ENCODE results near the gene GAREM1. TPM values are rescaled to one million over a fixed set of nuclear protein-coding genes. Genes with fewer than 3 reads are reported as not detected.

The GAREM1 gene
- polyA plus RNA-seq, 1 of the 3 experiments (the other 2 are of a cell fraction): 2.8 TPM

DNA sequence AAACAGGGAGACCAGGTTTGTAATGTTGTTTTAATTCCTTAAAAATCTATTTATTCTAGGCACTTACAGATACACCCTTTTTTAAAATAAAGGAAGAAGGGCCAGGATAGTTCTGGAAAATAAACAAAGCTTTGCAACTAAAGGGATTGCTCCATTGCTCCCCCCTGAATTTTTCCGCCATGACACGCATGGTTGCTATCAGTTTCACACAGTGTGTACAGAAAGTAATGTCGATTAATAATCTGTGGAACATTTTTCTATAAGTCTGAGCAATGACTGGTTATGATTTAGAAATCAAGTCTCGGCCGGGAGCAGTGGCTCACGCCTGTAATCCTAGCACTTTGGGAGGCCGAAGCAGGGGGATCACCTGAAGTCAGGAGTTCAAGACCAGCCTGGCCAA lies 90.8 kb downstream of the GAREM1 start (continued):
- TF ChIP-seq, protein P1, sequence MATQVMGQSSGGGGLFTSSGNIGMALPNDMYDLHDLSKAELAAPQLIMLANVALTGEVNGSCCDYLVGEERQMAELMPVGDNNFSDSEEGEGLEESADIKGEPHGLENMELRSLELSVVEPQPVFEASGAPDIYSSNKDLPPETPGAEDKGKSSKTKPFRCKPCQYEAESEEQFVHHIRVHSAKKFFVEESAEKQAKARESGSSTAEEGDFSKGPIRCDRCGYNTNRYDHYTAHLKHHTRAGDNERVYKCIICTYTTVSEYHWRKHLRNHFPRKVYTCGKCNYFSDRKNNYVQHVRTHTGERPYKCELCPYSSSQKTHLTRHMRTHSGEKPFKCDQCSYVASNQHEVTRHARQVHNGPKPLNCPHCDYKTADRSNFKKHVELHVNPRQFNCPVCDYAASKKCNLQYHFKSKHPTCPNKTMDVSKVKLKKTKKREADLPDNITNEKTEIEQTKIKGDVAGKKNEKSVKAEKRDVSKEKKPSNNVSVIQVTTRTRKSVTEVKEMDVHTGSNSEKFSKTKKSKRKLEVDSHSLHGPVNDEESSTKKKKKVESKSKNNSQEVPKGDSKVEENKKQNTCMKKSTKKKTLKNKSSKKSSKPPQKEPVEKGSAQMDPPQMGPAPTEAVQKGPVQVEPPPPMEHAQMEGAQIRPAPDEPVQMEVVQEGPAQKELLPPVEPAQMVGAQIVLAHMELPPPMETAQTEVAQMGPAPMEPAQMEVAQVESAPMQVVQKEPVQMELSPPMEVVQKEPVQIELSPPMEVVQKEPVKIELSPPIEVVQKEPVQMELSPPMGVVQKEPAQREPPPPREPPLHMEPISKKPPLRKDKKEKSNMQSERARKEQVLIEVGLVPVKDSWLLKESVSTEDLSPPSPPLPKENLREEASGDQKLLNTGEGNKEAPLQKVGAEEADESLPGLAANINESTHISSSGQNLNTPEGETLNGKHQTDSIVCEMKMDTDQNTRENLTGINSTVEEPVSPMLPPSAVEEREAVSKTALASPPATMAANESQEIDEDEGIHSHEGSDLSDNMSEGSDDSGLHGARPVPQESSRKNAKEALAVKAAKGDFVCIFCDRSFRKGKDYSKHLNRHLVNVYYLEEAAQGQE (IDR thresholded peaks at IDR 0.05; ENCODE audit: low read depth, low read length): no peak
- no peak for TF ChIP-seq POLR2AphosphoS5 (IDR thresholded peaks at IDR 0.05; ENCODE audit: low read depth, low read length)

DNA sequence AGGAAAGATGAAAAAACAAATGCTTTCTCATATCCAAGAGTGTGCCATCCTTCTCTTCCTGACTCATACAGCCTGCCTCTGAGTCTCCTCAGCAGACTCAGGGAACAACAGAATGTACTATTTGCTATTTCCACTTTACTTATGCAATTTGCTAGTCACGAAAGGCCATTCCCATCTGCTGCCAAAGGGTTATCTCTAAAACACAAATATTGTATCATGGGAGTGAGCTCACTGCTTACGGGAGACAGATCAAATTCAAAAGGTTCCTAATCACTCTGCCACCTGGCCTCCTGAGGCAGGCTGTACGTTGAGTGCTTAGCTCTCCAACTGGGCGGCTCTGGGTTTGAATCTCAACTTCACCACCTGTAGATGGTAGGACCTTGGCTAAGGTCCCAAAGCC lies 92.0 kb downstream of the GAREM1 start:
- Histone ChIP-seq H3K4me3 (ENCODE audit: low read depth in 2 of 2, low read length in 1 of 2) (no peak overlapping the region), H3K27ac (ENCODE audit: low read depth in 2 of 2, low read length in 1 of 2) (no peak overlapping the region), H3F3A (replicated peaks; ENCODE audit: insufficient read depth) (peaks cover 4% of the 10 kb centered on the region), H3K4me2 (no peak overlapping the region), H3K9me3 (no peaks in the 10 kb centered on the region), H3K27me3 (ENCODE audit: insufficient read depth) (no peaks in the 10 kb centered on the region), H3K4me1 (ENCODE audit: control insufficient read depth in 1 of 2, insufficient read depth in 2 of 2, low read depth in 1 of 2, low read length in 1 of 2) (peaks cover 2 to 6% of the 10 kb centered on the region in 2 experiments; a peak in 2 of 4 replicates), H3K79me2 (ENCODE audit: insufficient read depth) (no peaks in the 10 kb centered on the region), H4K20me1 (ENCODE audit: insufficient read depth) (no peaks in the 10 kb centered on the region), H3K36me3 (replicated peaks in 1 of 2; ENCODE audit: control insufficient read depth in 1 of 2, insufficient read depth in 2 of 2, low read length in 1 of 2) (no peaks in the 10 kb centered on the region), H3K9ac (no peak overlapping the region), H3K9me2 (no peaks in the 10 kb centered on the region), H2AFZ (ENCODE audit: low read depth) (no peak overlapping the region)
- POLR2A ChIA-PET: no interaction called here
- no peak for TF ChIP-seq MEF2A (IDR thresholded peaks at IDR 0.05; ENCODE audit: borderline replicate concordance, low read depth)
- TF ChIP-seq, protein P2, sequence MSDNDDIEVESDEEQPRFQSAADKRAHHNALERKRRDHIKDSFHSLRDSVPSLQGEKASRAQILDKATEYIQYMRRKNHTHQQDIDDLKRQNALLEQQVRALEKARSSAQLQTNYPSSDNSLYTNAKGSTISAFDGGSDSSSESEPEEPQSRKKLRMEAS (IDR thresholded peaks at IDR 0.05; ENCODE audit: low read depth): no peak
- no peak for DNase-seq
- CTCF ChIA-PET: interaction anchor here (1.9 kb wide), 1 partner anchor 89 kb away, joined by 5 read pairs; no protein-coding TSS in a partner anchor
- 86% methylated on average over 4 of the region's 4 CpGs for WGBS (ENCODE audit: low lambda C conversion rate)

DNA sequence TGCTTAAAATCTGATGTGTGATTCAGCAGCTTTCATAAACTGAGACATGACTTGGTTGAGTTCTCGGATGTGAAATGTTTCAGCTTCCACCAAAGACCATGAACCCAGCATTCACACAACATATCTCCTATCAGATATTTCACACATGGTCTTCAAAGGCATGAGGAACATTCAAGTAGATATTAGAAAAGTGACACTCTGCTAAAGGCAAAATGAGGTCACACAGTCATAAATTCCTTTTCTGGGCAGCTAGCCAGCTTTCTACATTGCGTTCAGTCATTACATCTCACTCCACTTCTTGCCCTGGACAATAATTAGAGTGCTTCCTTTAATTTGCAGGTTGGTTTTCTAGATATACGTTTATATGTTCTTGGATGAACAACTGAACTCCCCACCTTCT lies 96.7 kb downstream of the GAREM1 start:
- Histone ChIP-seq H4K20me1 (ENCODE audit: insufficient read depth) (no peaks in the 10 kb centered on the region), H3K79me2 (ENCODE audit: insufficient read depth) (no peaks in the 10 kb centered on the region), H3K9me3 (no peaks in the 10 kb centered on the region), H3K9ac (no peak overlapping the region), H3K27me3 (ENCODE audit: insufficient read depth) (no peaks in the 10 kb centered on the region), H2AFZ (ENCODE audit: low read depth) (no peak overlapping the region), H3K4me1 (ENCODE audit: control insufficient read depth in 1 of 2, insufficient read depth in 2 of 2, low read depth in 1 of 2, low read length in 1 of 2) (peaks cover 2 to 6% of the 10 kb centered on the region in 2 experiments; a peak in 2 of 4 replicates), H3K4me3 (ENCODE audit: low read depth in 2 of 2, low read length in 1 of 2) (no peak overlapping the region), H3K4me2 (no peak overlapping the region), H3K27ac (ENCODE audit: low read depth in 2 of 2, low read length in 1 of 2) (no peak overlapping the region), H3K36me3 (replicated peaks in 1 of 2; ENCODE audit: control insufficient read depth in 1 of 2, insufficient read depth in 2 of 2, low read length in 1 of 2) (no peaks in the 10 kb centered on the region), H3K9me2 (no peaks in the 10 kb centered on the region), H3F3A (replicated peaks; ENCODE audit: insufficient read depth) (no peaks in the 10 kb centered on the region)
- ChIA-PET POLR2A (no interaction called here), CTCF (interaction anchor here (1.1 kb wide), 1 partner anchor 12 kb away, joined by 3 read pairs; no protein-coding TSS in a partner anchor)
- DNase-seq: no peak
- TF ChIP-seq NFIC (IDR thresholded peaks at IDR 0.05; ENCODE audit: borderline replicate concordance) (peak; percentile 35; the same call in 1 of the 2 replicates), FOXJ3 (CRISPR knock-in tag; IDR thresholded peaks at IDR 0.05) (no peak)
- TF ChIP-seq, protein P3, sequence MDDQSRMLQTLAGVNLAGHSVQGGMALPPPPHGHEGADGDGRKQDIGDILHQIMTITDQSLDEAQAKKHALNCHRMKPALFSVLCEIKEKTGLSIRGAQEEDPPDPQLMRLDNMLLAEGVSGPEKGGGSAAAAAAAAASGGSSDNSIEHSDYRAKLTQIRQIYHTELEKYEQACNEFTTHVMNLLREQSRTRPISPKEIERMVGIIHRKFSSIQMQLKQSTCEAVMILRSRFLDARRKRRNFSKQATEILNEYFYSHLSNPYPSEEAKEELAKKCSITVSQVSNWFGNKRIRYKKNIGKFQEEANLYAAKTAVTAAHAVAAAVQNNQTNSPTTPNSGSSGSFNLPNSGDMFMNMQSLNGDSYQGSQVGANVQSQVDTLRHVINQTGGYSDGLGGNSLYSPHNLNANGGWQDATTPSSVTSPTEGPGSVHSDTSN (IDR thresholded peaks at IDR 0.05): no peak
- 57% methylated on average over 3 of the region's 3 CpGs for WGBS (ENCODE audit: low lambda C conversion rate)
